Activated CD4-positive, CD25-positive, alpha-beta regulatory T cell treated with anti-CD3 and anti-CD28 coated beads, Interleukin-2, amount 50 U/mL, for 72 hours (primary cell): ENCODE results near the gene REXO4.

Experiments used
- DNase-seq: peaks from one replicate; pipeline ENCODE4 v3.0.0; 2021

REXO4 gene

GRCh38 chr9:133449760-133450159, 31.9 kb upstream of the REXO4 start:
- DNase-seq: no peak

- DNase-seq: no peak
Observed at GRCh38 chr9:133448487-133448972, 30.7 kb upstream of the REXO4 start.

GRCh38 chr9:133445293-133445969, 27.6 kb upstream of the REXO4 start:
- DNase-seq: no peak

GRCh38 chr9:133443982-133444381, 26.2 kb upstream of the REXO4 start:
- DNase-seq: no peak

GRCh38 chr9:133443248-133443647, 25.4 kb upstream of the REXO4 start:
- DNase-seq: no peak

GRCh38 chr9:133441571-133441970, 23.8 kb upstream of the REXO4 start:
- DNase-seq: no peak

- no peak for DNase-seq
Observed at GRCh38 chr9:133440874-133441273, 23.1 kb upstream of the REXO4 start.

- no peak for DNase-seq
Observed at GRCh38 chr9:133439337-133439736, 21.5 kb upstream of the REXO4 start.

- DNase-seq: no peak
Observed at GRCh38 chr9:133437753-133438531, 20.1 kb upstream of the REXO4 start.

- no peak for DNase-seq
Observed at GRCh38 chr9:133436681-133437080, 18.9 kb upstream of the REXO4 start.

- DNase-seq: no peak
Observed at GRCh38 chr9:133433351-133433843, 15.6 kb upstream of the REXO4 start.

GRCh38 chr9:133430244-133430643, 12.4 kb upstream of the REXO4 start:
- DNase-seq: no peak

GRCh38 chr9:133429641-133430161, 11.9 kb upstream of the REXO4 start:
- no peak for DNase-seq

- no peak for DNase-seq
Observed at GRCh38 chr9:133429214-133429613, 11.4 kb upstream of the REXO4 start.

GRCh38 chr9:133428617-133429101, 10.8 kb upstream of the REXO4 start:
- no peak for DNase-seq

- DNase-seq: no peak
Observed at GRCh38 chr9:133427658-133428348, 10.0 kb upstream of the REXO4 start.

- no peak for DNase-seq
Observed at GRCh38 chr9:133426011-133426410, 8.2 kb upstream of the REXO4 start.

GRCh38 chr9:133425049-133425632, 7.3 kb upstream of the REXO4 start:
- no peak for DNase-seq

- DNase-seq: no peak
Observed at GRCh38 chr9:133424187-133424586, 6.4 kb upstream of the REXO4 start.

GRCh38 chr9:133423216-133423615, 5.4 kb upstream of the REXO4 start:
- DNase-seq: no peak

GRCh38 chr9:133421615-133422542, 4.1 kb upstream of the REXO4 start, which contains the start of gene ADAMTS13:
Gene ADAMTS13 (plus strand): TSS chr9:133422367. CDS start chr9:133422444, 77 bp downstream.
- no peak for DNase-seq
